Cerebellar cortex (tissue), 1 donor: Measurements from ENCODE around the gene RGL4.
A peak's percentile ranks its signal among the peaks of the same experiment; 100 is the strongest.

ENCODE experiments used
- DNase-seq: peaks from one replicate; pipeline ENCODE4 v3.0.0-alpha.2; 2015; ENCODE audit warnings: low spot score

Gene RGL4

DNA sequence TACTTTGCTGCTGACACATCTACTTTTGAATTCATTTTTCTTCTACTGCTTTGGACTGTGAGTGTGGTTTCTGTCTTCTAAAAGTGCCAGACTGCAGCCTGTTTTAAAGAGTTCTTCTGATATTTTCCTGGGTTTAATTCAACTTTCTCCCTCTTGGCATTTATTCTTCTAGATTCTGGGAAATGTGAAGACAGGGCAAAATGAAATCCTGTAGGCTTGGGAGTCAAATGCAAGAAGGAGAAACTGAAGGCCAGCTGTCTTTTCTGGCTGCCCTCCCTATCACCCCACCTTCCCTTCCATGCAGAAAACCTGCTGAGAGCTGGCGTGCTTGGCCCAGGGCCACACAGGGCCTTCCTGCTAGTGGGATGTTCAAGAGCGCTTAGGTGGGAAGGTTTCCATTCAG is 52.5 kb downstream of the RGL4 start:
- DNase-seq: peak; percentile 64

DNA sequence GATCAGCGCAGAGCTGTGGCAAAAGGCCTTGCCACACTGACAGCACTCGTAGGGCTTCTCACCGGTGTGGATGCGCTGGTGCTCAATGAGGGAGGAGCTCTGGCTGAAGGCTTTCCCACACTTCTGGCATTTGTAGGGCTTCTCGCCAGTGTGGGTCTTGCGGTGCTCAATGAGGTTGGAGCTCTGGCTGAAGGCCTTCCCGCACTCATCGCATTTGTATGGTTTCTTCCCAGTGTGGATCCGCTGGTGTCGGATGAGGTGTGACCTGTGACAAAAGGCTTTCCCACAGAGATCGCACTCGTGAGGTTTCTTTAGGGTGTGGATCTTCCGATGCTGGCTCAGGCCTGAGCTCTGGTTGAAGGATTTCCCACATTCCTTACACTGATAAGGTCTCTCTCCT is 53.2 kb downstream of the RGL4 start:
- no peak for DNase-seq

GRCh38 chr22:23744485-23744884 is 53.7 kb downstream of the RGL4 start:
- no peak for DNase-seq

DNA sequence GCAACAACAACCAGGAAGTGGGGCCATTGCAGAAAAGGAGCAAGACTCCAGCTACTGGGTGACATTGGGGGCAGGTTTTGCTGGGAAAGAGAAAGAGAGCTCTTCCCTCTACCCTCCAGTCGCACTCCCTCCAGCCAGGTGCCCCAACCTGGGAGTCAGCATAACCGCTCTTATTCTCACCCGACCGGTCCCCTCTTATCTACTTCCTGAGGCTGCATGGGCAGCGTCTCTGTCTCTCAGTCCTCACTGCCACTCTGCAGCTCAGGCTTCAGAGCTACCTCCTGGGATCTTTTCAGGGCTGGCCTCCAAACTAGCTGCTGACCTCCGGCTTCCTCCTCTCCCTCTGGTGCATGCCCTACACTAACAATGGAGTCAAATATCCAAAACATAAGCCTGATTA is 55.0 kb downstream of the RGL4 start:
- no peak for DNase-seq
